B cell (primary cell): ENCODE results near the gene RAD9A. TPM values are rescaled to one million over a fixed set of nuclear protein-coding genes. Genes with fewer than 3 reads are reported as not detected.

Source experiments
- ATAC-seq: fragments of 200-7000 bp; cut with Tn5 transposase; one replicate; pipeline ENCODE4 v1.10.0; 2021; ENCODE audit warnings: low read depth, mild to moderate bottlenecking, moderate number of reproducible peaks, moderate library complexity
- CTCF ChIA-PET: fragments of 350-600 bp; sonication (Branson Sonifier 250); formaldehyde crosslinking; loops from one replicate; lab custom pipeline; 2021; ENCODE audit warnings: antibody characterized with exemption, inconsistent platforms; lab: Charles Lee
- POLR2A ChIA-PET: fragments of 350-600 bp; sonication (Branson Sonifier 250); formaldehyde crosslinking; loops from one replicate; lab custom pipeline; 2021; ENCODE audit warnings: antibody characterized with exemption; lab: Charles Lee
- DNase-seq: peaks from one replicate; pipeline ENCODE4 v3.0.0; 2013
- H2AFZ ChIP-seq: 2 replicates; pipeline ENCODE4 v1.6.1; 2012; ENCODE audit warnings: mild to moderate bottlenecking, low read depth, low read length; ENCODE audit not compliant: insufficient read depth, poor library complexity, severe bottlenecking
- H3K27ac ChIP-seq, 2 donors: 1 replicate in 1 of 2; 2 replicates in 1 of 2; pipeline ENCODE4 v1.5.1; 2012 to 2013; ENCODE audit warnings: low read length in 2 of 2, mild to moderate bottlenecking in 2 of 2, moderate library complexity in 1 of 2
- H3K27me3 ChIP-seq, 4 experiments: fragments of 200-600 bp in 1 of 4; sonication (generic) in 1 of 4; replicated peaks in 1 of 4; 1 replicate in 2 of 4; 2 replicates in 2 of 4; pipeline versions ENCODE4 v1.6.1 to v1.7.0; 2013 to 2016; ENCODE audit warnings: low read length in 3 of 4, mild to moderate bottlenecking in 2 of 4, mixed read lengths in 1 of 4, moderate library complexity in 1 of 4; ENCODE audit not compliant: insufficient read depth in 4 of 4, control insufficient read depth in 3 of 4; ENCODE audit errors: control extremely low read depth in 1 of 4
- H3K36me3 ChIP-seq, 2 experiments: replicated peaks in 1 of 2; 1 replicate in 1 of 2; 2 replicates in 1 of 2; pipeline versions ENCODE4 v1.6.1 to v1.7.1; 2013; ENCODE audit warnings: low read length in 1 of 2; ENCODE audit not compliant: insufficient read depth in 2 of 2, control insufficient read depth in 1 of 2; ENCODE audit errors: control extremely low read depth in 1 of 2, extremely low read depth in 1 of 2
- H3K4me1 ChIP-seq, 2 donors: fragments of 200-600 bp in 1 of 2; sonication (generic) in 1 of 2; 1 replicate in 1 of 2; 2 replicates in 1 of 2; pipeline versions ENCODE4 v1.5.1 to v1.6.1; 2013 to 2017; ENCODE audit warnings: low read length in 2 of 2; ENCODE audit not compliant: control insufficient read depth in 2 of 2, insufficient read depth in 2 of 2
- H3K4me2 ChIP-seq: replicated peaks from 2 replicates; pipeline ENCODE3; 2012; ENCODE audit warnings: mild to moderate bottlenecking, low read depth, low read length; ENCODE audit not compliant: poor library complexity, severe bottlenecking
- H3K4me3 ChIP-seq, 5 experiments: fragments of 200-600 bp in 1 of 5; sonication (generic) in 1 of 5; 1 replicate in 3 of 5; 2 replicates in 2 of 5; pipeline versions ENCODE4 v1.5.1 to v1.7.0; 2011 to 2016; ENCODE audit warnings: low read length in 4 of 5, mild to moderate bottlenecking in 4 of 5, low read depth in 2 of 5, control low read depth in 1 of 5, moderate library complexity in 1 of 5; ENCODE audit not compliant: insufficient read depth in 1 of 5; ENCODE audit errors: control extremely low read depth in 1 of 5, extremely low read depth in 1 of 5
- H3K79me2 ChIP-seq: fragments of 200-600 bp; sonication (generic); one replicate; pipeline ENCODE4 v1.6.0; 2016; ENCODE audit warnings: low read length; ENCODE audit not compliant: control insufficient read depth, insufficient read depth
- H3K9ac ChIP-seq: fragments of 200-600 bp; sonication (generic); 2 replicates; pipeline ENCODE4 v1.6.1; 2017; ENCODE audit warnings: mild to moderate bottlenecking, low read length, moderate library complexity
- H3K9me3 ChIP-seq, 3 donors: one replicate each; pipeline versions ENCODE4 v1.6.1 to v1.7.1; 2013; ENCODE audit warnings: low read length in 2 of 3; ENCODE audit not compliant: control insufficient read depth in 2 of 3, insufficient read depth in 1 of 3; ENCODE audit errors: control extremely low read depth in 1 of 3
- H4K20me1 ChIP-seq: 2 replicates; pipeline ENCODE4 v1.6.0; 2012; ENCODE audit warnings: mild to moderate bottlenecking, low read length; ENCODE audit not compliant: insufficient read depth, control insufficient read depth, poor library complexity, severe bottlenecking
- H3K27ac Mint-ChIP-seq: one replicate; pipeline ENCODE4 v1.8.0; 2021; ENCODE audit warnings: mixed read lengths
- H3K27me3 Mint-ChIP-seq: one replicate; pipeline ENCODE4 v1.8.0; 2021; ENCODE audit warnings: mixed read lengths
- H3K4me1 Mint-ChIP-seq: one replicate; pipeline ENCODE4 v1.8.0; 2021; ENCODE audit warnings: mixed read lengths
- H3K4me3 Mint-ChIP-seq: one replicate; pipeline ENCODE4 v1.8.0; 2021; ENCODE audit warnings: mixed read lengths
- H3K9me3 Mint-ChIP-seq: one replicate; pipeline ENCODE4 v1.8.0; 2022; ENCODE audit warnings: mixed read lengths; ENCODE audit not compliant: insufficient read depth
- CTCF ChIP-seq: fragments of 200-600 bp; IDR thresholded peaks from one replicate; pipeline ENCODE4 v1.8.0; 2022; ENCODE audit warnings: antibody characterized with exemption, mild to moderate bottlenecking
- EZH2 ChIP-seq: IDR thresholded peaks from 2 replicates; pipeline ENCODE4 v1.6.1; 2012; ENCODE audit warnings: borderline replicate concordance, low read depth, mild to moderate bottlenecking, moderate library complexity, low read length; ENCODE audit not compliant: insufficient read depth, poor library complexity, severe bottlenecking
- WGBS: methylation state at CpG from one replicate; pipeline ENCODE4 v1.1.5; 2013; ENCODE audit warnings: missing lambda C conversion rate; ENCODE audit not compliant: insufficient coverage; 5-methylcytosine and 5-hydroxymethylcytosine counted together
- intact Hi-C: fragments of 100-400 bp; cut with micrococcal nuclease; formaldehyde crosslinking; loops from one replicate; pipeline ENCODE4 v1.10.0; 2022
- polyA plus RNA-seq: library from polyadenylated mRNA; depleted of rRNA; stranded (reverse); fragments of >200 nt; gene quantifications from 2 replicates; pipeline ENCODE4 v1.2.3, GENCODE V29; 2012
- total RNA-seq, 2 donors: library from RNA; stranded (reverse); fragments of 120-200 nt in 1 of 2; gene quantifications; 1 replicate in 1 of 2; 2 replicates in 1 of 2; pipeline versions ENCODE4 v1.2.3 to v1.2.4, GENCODE V29; 2013 to 2022

The RAD9A gene
- total and polyA plus RNA-seq, 2 donors (not counting 1 experiment from before 2014, with no cell fraction given), result 50.6 to 76.8 TPM

- DNase-seq (no peak), ATAC-seq (no peak)
- peak overlapping the region; percentile 73 for H3K27ac Mint-ChIP-seq
- WGBS, result 93% methylated on average over 18 of the region's 23 CpGs
- Histone ChIP-seq H3K4me3 (no peak overlapping the region), H3K27me3 (no peaks in the 10 kb centered on the region), H2AFZ (no peak overlapping the region), H3K27ac (no peak overlapping the region), H3K79me2 (peaks cover 11% of the 10 kb centered on the region), H3K4me1 (peaks cover 27 to 35% of the 10 kb centered on the region in 2 donors), H3K9me3 (no peaks in the 10 kb centered on the region), H3K4me2 (no peak overlapping the region), H3K36me3 (no peaks in the 10 kb centered on the region), H4K20me1 (no peaks in the 10 kb centered on the region), H3K9ac (no peak overlapping the region)
- no peaks in the 10 kb centered on the region for H3K27me3 Mint-ChIP-seq
- peaks cover 33% of the 10 kb centered on the region for H3K4me1 Mint-ChIP-seq
- no peaks in the 10 kb centered on the region for H3K9me3 Mint-ChIP-seq
- CTCF ChIA-PET, result interaction anchor here (1.0 to 42.2 kb wide), 4 partner anchors 8 to 116 kb away, joined by 3 to 2379 read pairs (median 60); partner anchors contain the start of genes CLCF1 and POLD4
- TF ChIP-seq CTCF (no peak), EZH2 (no peak)
- intact Hi-C loops, result loop anchor here (5.0 kb wide), 2 partner anchors 92 to 137 kb away; partner anchors contain the start of gene ANKRD13D
- H3K4me3 Mint-ChIP-seq, result no peak overlapping the region
- POLR2A ChIA-PET, result interaction anchor here (2.1 to 5.8 kb wide), 3 partner anchors 9 to 25 kb away, joined by 5 to 153 read pairs (median 47); partner anchors contain the start of genes CLCF1 and POLD4
Observed at GRCh38 chr11:67379061-67380058, 12.4 kb upstream of the RAD9A start.
